Trophoblast cell (in vitro differentiated cells and primary cell): ENCODE data around the gene KRT24.
A peak's percentile ranks its signal among the peaks of the same experiment; 100 is the strongest.

Source experiments
- DNase-seq, 2 donors: peaks; one replicate each; pipeline ENCODE4 v3.0.0-alpha.2; 2016
- H2AFZ ChIP-seq: 2 replicates; pipeline ENCODE4 v1.6.1; 2013; ENCODE audit warnings: low read length, moderate library complexity, mild to moderate bottlenecking; ENCODE audit not compliant: insufficient read depth, poor library complexity
- H2AK5ac ChIP-seq: 2 replicates; pipeline ENCODE4 v1.6.1; 2013; ENCODE audit warnings: mild to moderate bottlenecking, low read length
- H2BK120ac ChIP-seq: 2 replicates; pipeline ENCODE4 v1.6.1; 2013; ENCODE audit warnings: low read length, mild to moderate bottlenecking, moderate library complexity; ENCODE audit not compliant: insufficient read depth, poor library complexity
- H2BK12ac ChIP-seq: 2 replicates; pipeline ENCODE4 v1.6.1; 2013; ENCODE audit warnings: mild to moderate bottlenecking, low read length, moderate library complexity
- H2BK5ac ChIP-seq: 2 replicates; pipeline ENCODE4 v1.6.1; 2013; ENCODE audit warnings: low read length, low read depth, moderate library complexity, mild to moderate bottlenecking; ENCODE audit not compliant: poor library complexity
- H3K14ac ChIP-seq: 2 replicates; pipeline ENCODE4 v1.6.1; 2013; ENCODE audit warnings: mild to moderate bottlenecking, low read length
- H3K18ac ChIP-seq: 2 replicates; pipeline ENCODE4 v1.6.1; 2013; ENCODE audit warnings: mild to moderate bottlenecking, low read length
- H3K23ac ChIP-seq: 2 replicates; pipeline ENCODE4 v1.6.1; 2013; ENCODE audit warnings: low read length
- H3K27ac ChIP-seq: 2 replicates; pipeline ENCODE4 v1.5.1; 2013; ENCODE audit warnings: low read depth, mild to moderate bottlenecking, inconsistent platforms, low read length, moderate library complexity
- H3K27me3 ChIP-seq: 2 replicates; pipeline ENCODE4 v1.6.1; 2013; ENCODE audit warnings: inconsistent platforms, mild to moderate bottlenecking, low read length, moderate library complexity; ENCODE audit not compliant: insufficient read depth
- H3K36me3 ChIP-seq, 2 experiments: 1 replicate in 1 of 2; 2 replicates in 1 of 2; pipeline ENCODE4 v1.6.1; 2013; ENCODE audit warnings: low read length in 2 of 2, mild to moderate bottlenecking in 2 of 2, moderate library complexity in 1 of 2; ENCODE audit not compliant: insufficient read depth in 2 of 2, control insufficient read depth in 1 of 2
- H3K4ac ChIP-seq: 2 replicates; pipeline ENCODE4 v1.6.1; 2013; ENCODE audit warnings: low read depth, mild to moderate bottlenecking, low read length, moderate library complexity
- H3K4me1 ChIP-seq, 2 experiments: 1 replicate in 1 of 2; 2 replicates in 1 of 2; pipeline ENCODE4 v1.6.1; 2013; ENCODE audit warnings: low read length in 2 of 2, mild to moderate bottlenecking in 2 of 2, moderate library complexity in 1 of 2; ENCODE audit not compliant: insufficient read depth in 2 of 2, control insufficient read depth in 1 of 2
- H3K4me2 ChIP-seq: 2 replicates; pipeline ENCODE4 v1.6.1; 2013; ENCODE audit warnings: inconsistent platforms, mild to moderate bottlenecking, low read length, moderate library complexity
- H3K4me3 ChIP-seq: 2 replicates; pipeline ENCODE4 v1.5.1; 2013; ENCODE audit warnings: mild to moderate bottlenecking, low read depth, low read length, inconsistent platforms
- H3K79me1 ChIP-seq: one replicate; pipeline ENCODE4 v1.6.1; 2013; ENCODE audit warnings: low read length
- H3K79me2 ChIP-seq: 2 replicates; pipeline ENCODE4 v1.6.1; 2013; ENCODE audit warnings: low read length, mild to moderate bottlenecking; ENCODE audit not compliant: control insufficient read depth, insufficient read depth, poor library complexity
- H3K9ac ChIP-seq: 2 replicates; pipeline ENCODE4 v1.6.1; 2013; ENCODE audit warnings: mild to moderate bottlenecking, low read length
- H3K9me3 ChIP-seq: 2 replicates; pipeline ENCODE4 v1.6.1; 2013; ENCODE audit warnings: low read depth, mild to moderate bottlenecking, control low read depth, inconsistent platforms, low read length; ENCODE audit not compliant: insufficient read depth
- H4K12ac ChIP-seq: 2 replicates; pipeline ENCODE4 v1.6.1; 2013; ENCODE audit warnings: low read depth, mild to moderate bottlenecking, low read length, moderate library complexity
- H4K8ac ChIP-seq: 2 replicates; pipeline ENCODE4 v1.6.1; 2013; ENCODE audit warnings: low read depth, mild to moderate bottlenecking, low read length, moderate library complexity
- H4K91ac ChIP-seq: one replicate; pipeline ENCODE4 v1.6.1; 2013; ENCODE audit warnings: low read depth, mild to moderate bottlenecking, low read length, moderate library complexity
- WGBS: extraction: QIAGEN DNeasy Blood & Tissue Kit; methylation state at CpG from one replicate; pipeline ENCODE4 v1.1.7; 2013; ENCODE audit warnings: missing lambda C conversion rate; ENCODE audit not compliant: insufficient read length, insufficient coverage; ENCODE audit errors: extremely low coverage; 5-methylcytosine and 5-hydroxymethylcytosine counted together

Gene KRT24

DNA sequence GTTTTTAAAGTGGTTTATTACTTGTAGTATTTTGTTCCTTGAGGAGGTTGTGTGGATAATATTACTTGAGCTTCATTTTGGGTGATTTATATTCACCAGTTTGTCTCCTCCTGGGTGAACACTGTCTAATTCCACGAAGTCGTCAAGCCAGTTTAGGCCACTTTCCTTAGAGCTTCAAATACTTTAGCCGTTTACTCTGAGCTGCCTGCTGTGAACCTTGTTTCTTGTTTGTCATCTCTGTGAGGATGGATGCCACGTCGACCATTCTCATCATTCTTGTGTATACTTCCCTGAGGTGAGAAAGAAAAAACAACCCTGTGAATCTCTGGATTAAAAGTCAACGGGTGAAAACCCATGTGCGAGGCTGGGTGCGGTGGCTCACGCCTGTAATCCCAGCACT lies 9.0 kb downstream of the KRT24 start:
- Histone ChIP-seq H3K9ac (no peak overlapping the region), H3K4me3 (no peak overlapping the region), H3K9me3 (no peaks in the 10 kb centered on the region), H4K8ac (no peak overlapping the region), H3K79me2 (no peaks in the 10 kb centered on the region), H3K4me2 (peak overlapping the region; percentile 27), H3K27me3 (no peaks in the 10 kb centered on the region), H4K12ac (no peak overlapping the region), H2BK12ac (no peak overlapping the region), H4K91ac (no peak overlapping the region), H2AK5ac (no peak overlapping the region), H2AFZ (no peak overlapping the region), H3K36me3 (no peaks in the 10 kb centered on the region), H3K23ac (no peak overlapping the region), H3K14ac (no peak overlapping the region), H3K4me1 (peaks cover 0 to 6% of the 10 kb centered on the region in 2 experiments), H2BK5ac (no peak overlapping the region), H3K18ac (no peak overlapping the region), H3K79me1 (peaks cover 5% of the 10 kb centered on the region), H3K4ac (no peak overlapping the region), H2BK120ac (peak overlapping the region; percentile 33), H3K27ac (peak overlapping the region; percentile 26)
- peak; percentile 93 to 98 for DNase-seq
- WGBS = no CpG with 5 or more reads among the region's 9 CpGs

DNA sequence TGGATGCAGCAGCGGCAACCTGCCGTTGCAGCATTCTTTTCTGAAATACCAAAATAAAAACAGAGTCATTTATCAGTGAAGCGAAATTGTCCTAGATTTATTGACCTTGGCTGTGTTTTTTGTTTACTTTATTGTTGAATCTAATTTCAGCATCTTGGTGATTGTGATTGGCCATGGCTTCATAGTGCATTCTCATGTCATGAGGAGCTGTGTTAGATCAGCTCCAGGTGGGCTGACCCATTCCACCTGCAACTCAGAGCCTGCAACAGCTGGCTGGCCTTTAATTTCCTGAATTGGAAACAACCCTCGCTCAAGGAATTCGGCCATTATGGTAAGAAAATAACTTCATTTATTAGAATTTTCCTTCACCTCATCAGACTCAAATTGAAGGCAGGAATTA lies 16.4 kb downstream of the KRT24 start:
- no peak overlapping the region for H3K18ac ChIP-seq
- H3K79me2 ChIP-seq = no peaks in the 10 kb centered on the region
- H3K79me1 ChIP-seq = no peaks in the 10 kb centered on the region
- H4K91ac ChIP-seq = no peak overlapping the region
- no CpG with 5 or more reads among the region's 5 CpGs for whole genome bisulfite sequencing
- H3K36me3 ChIP-seq = no peaks in the 10 kb centered on the region
- H3K27me3 ChIP-seq = no peaks in the 10 kb centered on the region
- no peak overlapping the region for H4K12ac ChIP-seq
- H4K8ac ChIP-seq = no peak overlapping the region
- H2BK5ac ChIP-seq = no peak overlapping the region
- no peak overlapping the region for H3K9ac ChIP-seq
- H3K4ac ChIP-seq = no peak overlapping the region
- no peaks in the 10 kb centered on the region for H3K4me1 ChIP-seq
- H3K4me3 ChIP-seq = no peak overlapping the region
- no peaks in the 10 kb centered on the region for H3K9me3 ChIP-seq
- no peak overlapping the region for H2AFZ ChIP-seq
- H3K4me2 ChIP-seq = no peak overlapping the region
- no peak overlapping the region for H3K14ac ChIP-seq
- no peak overlapping the region for H2AK5ac ChIP-seq
- no peak overlapping the region for H3K23ac ChIP-seq
- no peak for DNase-seq
- H2BK120ac ChIP-seq = no peak overlapping the region
- H3K27ac ChIP-seq = no peak overlapping the region
- no peak overlapping the region for H2BK12ac ChIP-seq

DNA sequence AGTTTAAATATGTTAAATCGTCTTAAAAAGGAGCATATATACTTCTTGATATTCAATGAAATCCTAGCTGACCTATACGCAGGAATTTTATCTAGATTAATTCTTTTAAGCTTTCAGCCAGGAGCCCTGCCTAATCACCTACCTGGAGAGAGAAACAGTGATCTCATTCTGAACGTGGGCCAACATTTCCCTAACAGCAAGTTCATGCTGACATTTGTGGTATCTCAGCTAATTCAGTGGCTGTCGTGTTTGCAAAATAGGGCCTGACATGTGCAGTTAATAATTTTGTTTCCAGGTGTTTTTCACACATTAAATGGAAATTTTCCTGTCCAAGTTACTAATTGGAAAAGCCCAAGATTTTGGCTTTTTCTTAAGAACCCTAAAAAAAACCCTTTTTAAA lies 17.4 kb downstream of the KRT24 start:
- Histone ChIP-seq H3K18ac (no peak overlapping the region), H2AK5ac (no peak overlapping the region), H2BK5ac (no peak overlapping the region), H3K9ac (no peak overlapping the region), H3K4me2 (no peak overlapping the region), H3K79me1 (no peaks in the 10 kb centered on the region), H3K4ac (no peak overlapping the region), H3K4me3 (no peak overlapping the region), H3K9me3 (no peaks in the 10 kb centered on the region), H3K23ac (no peak overlapping the region), H2BK120ac (no peak overlapping the region), H3K79me2 (no peaks in the 10 kb centered on the region), H3K27me3 (no peaks in the 10 kb centered on the region), H4K12ac (no peak overlapping the region), H3K27ac (no peak overlapping the region), H3K14ac (no peak overlapping the region), H3K4me1 (no peaks in the 10 kb centered on the region), H4K91ac (no peak overlapping the region), H3K36me3 (no peaks in the 10 kb centered on the region), H2BK12ac (no peak overlapping the region), H4K8ac (no peak overlapping the region), H2AFZ (no peak overlapping the region)
- WGBS = no CpG with 5 or more reads among the region's 4 CpGs
- no peak for DNase-seq

DNA sequence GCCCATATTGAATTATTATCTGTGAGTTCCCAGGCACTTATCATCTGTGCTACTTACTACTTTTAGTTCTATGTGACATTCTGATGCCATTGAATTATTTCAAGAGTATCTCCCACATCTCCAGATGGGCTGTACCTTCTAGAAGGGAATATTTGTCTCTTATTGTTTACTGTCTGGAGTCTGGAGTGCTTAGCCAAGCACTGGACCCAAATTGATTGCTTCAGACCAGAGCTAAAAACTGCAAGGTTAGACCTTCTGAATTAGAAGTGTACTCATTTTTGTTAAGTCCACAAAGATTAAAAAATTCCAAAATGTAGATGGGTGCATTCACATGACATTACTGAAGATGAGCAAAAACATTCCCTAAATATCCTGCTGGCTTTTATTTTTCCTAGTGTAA lies 22.6 kb downstream of the KRT24 start:
- H3K4me2 ChIP-seq = no peak overlapping the region
- H2BK5ac ChIP-seq = no peak overlapping the region
- no peak overlapping the region for H2AK5ac ChIP-seq
- no peaks in the 10 kb centered on the region for H3K36me3 ChIP-seq
- H3K18ac ChIP-seq = no peak overlapping the region
- H3K9me3 ChIP-seq = no peaks in the 10 kb centered on the region
- H2BK12ac ChIP-seq = no peak overlapping the region
- no peaks in the 10 kb centered on the region for H3K27me3 ChIP-seq
- H2BK120ac ChIP-seq = no peak overlapping the region
- no peak overlapping the region for H3K4me3 ChIP-seq
- H3K79me1 ChIP-seq = no peaks in the 10 kb centered on the region
- H3K4ac ChIP-seq = no peak overlapping the region
- DNase-seq = no peak
- H4K91ac ChIP-seq = no peak overlapping the region
- no peak overlapping the region for H3K9ac ChIP-seq
- no peak overlapping the region for H4K12ac ChIP-seq
- H3K14ac ChIP-seq = no peak overlapping the region
- H3K79me2 ChIP-seq = no peaks in the 10 kb centered on the region
- H3K4me1 ChIP-seq = no peaks in the 10 kb centered on the region
- no peak overlapping the region for H3K27ac ChIP-seq
- H3K23ac ChIP-seq = no peak overlapping the region
- H4K8ac ChIP-seq = no peak overlapping the region
- no peak overlapping the region for H2AFZ ChIP-seq

DNA sequence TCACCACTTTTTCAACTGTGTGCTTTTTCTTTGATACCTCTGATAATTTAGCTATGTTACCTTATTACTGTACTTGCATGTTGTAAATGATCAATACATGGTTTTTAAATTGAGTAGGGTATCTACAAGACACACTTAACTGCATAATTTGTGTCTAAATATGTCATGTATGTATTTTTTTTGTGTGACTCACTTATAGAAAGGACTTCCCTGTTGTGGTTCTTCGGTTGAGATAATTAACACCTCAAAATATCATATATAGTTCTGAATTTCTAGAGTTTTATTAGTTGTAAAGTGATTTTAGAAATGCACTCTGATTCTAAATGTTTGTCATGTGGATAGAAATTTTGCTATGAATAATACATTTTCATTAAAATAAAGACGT lies 24.0 kb downstream of the KRT24 start:
- H2AFZ ChIP-seq = no peak overlapping the region
- H3K18ac ChIP-seq = no peak overlapping the region
- no peak overlapping the region for H3K14ac ChIP-seq
- H2BK12ac ChIP-seq = no peak overlapping the region
- no peaks in the 10 kb centered on the region for H3K36me3 ChIP-seq
- H3K27me3 ChIP-seq = no peaks in the 10 kb centered on the region
- no peaks in the 10 kb centered on the region for H3K4me1 ChIP-seq
- H3K23ac ChIP-seq = no peak overlapping the region
- no CpG with 5 or more reads among the region's 2 CpGs for WGBS
- no peaks in the 10 kb centered on the region for H3K9me3 ChIP-seq
- H2BK5ac ChIP-seq = no peak overlapping the region
- no peaks in the 10 kb centered on the region for H3K79me2 ChIP-seq
- H2BK120ac ChIP-seq = no peak overlapping the region
- H4K8ac ChIP-seq = no peak overlapping the region
- H3K4ac ChIP-seq = no peak overlapping the region
- no peaks in the 10 kb centered on the region for H3K79me1 ChIP-seq
- no peak for DNase-seq
- no peak overlapping the region for H3K4me2 ChIP-seq
- H2AK5ac ChIP-seq = no peak overlapping the region
- H4K91ac ChIP-seq = no peak overlapping the region
- no peak overlapping the region for H3K9ac ChIP-seq
- H3K4me3 ChIP-seq = no peak overlapping the region
- no peak overlapping the region for H3K27ac ChIP-seq
- H4K12ac ChIP-seq = no peak overlapping the region
